HEK293 (cell line): ENCODE data around the gene F10.

Source experiments
- OVOL3 ChIP-seq: fragments of 450-650 bp; formaldehyde crosslinking; IDR thresholded peaks from 2 replicates; pipeline ENCODE4 v1.5.1; 2016; ENCODE audit warnings: missing biosample characterization, missing genetic modification characterization
- YY1 ChIP-seq: fragments of 450-650 bp; formaldehyde crosslinking; IDR thresholded peaks from 2 replicates; pipeline ENCODE4 v1.5.1; 2018; ENCODE audit warnings: missing biosample characterization, missing genetic modification characterization
- ZBTB7A ChIP-seq: fragments of 450-650 bp; formaldehyde crosslinking; IDR thresholded peaks from 2 replicates; pipeline ENCODE4 v1.5.1; 2016; ENCODE audit warnings: low read depth, missing biosample characterization, missing genetic modification characterization
- ZNF302 ChIP-seq: fragments of 450-650 bp; formaldehyde crosslinking; IDR thresholded peaks from 2 replicates; pipeline ENCODE4 v1.5.1; 2016; ENCODE audit warnings: missing biosample characterization, missing genetic modification characterization, low read depth
- ZNF660 ChIP-seq: fragments of 450-650 bp; IDR thresholded peaks from 2 replicates; pipeline ENCODE4 v1.5.1; 2018; ENCODE audit warnings: missing biosample characterization, mild to moderate bottlenecking, missing genetic modification characterization
- ZNF747 ChIP-seq: fragments of 450-650 bp; formaldehyde crosslinking; IDR thresholded peaks from 2 replicates; pipeline ENCODE4 v1.5.1; 2016; ENCODE audit warnings: missing biosample characterization, missing genetic modification characterization
- TF ChIP-seq, protein P1 (sequence below): fragments of 450-650 bp; formaldehyde crosslinking; IDR thresholded peaks from 2 replicates; pipeline ENCODE4 v1.5.1; 2016; ENCODE audit warnings: missing biosample characterization, missing genetic modification characterization
- TF ChIP-seq, protein P2 (sequence below): fragments of 450-650 bp; formaldehyde crosslinking; IDR thresholded peaks from 2 replicates; pipeline ENCODE4 v1.5.1; 2016; ENCODE audit warnings: missing biosample characterization, missing genetic modification characterization
- TF ChIP-seq, protein P3 (sequence below): fragments of 450-650 bp; formaldehyde crosslinking; IDR thresholded peaks from 2 replicates; pipeline ENCODE4 v1.5.1; 2016; ENCODE audit warnings: missing biosample characterization, missing genetic modification characterization

DNA sequence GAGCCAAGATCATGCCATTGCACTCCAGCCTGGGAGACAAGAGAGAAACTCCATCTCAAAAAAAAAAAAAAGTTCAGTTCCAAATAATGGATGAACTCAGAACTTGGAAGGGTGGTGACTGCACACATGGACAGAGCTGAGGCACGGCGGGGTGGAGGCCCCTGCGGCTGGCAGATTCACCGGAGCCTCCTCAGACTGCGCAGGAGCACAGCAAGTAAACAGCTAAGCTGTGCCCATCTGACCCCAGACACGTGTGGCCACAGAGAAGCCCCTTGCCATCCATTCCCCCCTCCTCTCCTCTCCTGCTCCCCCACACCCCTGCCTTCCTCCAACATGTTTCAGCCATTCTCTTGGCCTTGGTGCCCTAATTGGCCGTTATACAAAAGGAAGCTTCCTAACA lies 20.3 kb downstream of the F10 start:
- TF ChIP-seq, protein P1, sequence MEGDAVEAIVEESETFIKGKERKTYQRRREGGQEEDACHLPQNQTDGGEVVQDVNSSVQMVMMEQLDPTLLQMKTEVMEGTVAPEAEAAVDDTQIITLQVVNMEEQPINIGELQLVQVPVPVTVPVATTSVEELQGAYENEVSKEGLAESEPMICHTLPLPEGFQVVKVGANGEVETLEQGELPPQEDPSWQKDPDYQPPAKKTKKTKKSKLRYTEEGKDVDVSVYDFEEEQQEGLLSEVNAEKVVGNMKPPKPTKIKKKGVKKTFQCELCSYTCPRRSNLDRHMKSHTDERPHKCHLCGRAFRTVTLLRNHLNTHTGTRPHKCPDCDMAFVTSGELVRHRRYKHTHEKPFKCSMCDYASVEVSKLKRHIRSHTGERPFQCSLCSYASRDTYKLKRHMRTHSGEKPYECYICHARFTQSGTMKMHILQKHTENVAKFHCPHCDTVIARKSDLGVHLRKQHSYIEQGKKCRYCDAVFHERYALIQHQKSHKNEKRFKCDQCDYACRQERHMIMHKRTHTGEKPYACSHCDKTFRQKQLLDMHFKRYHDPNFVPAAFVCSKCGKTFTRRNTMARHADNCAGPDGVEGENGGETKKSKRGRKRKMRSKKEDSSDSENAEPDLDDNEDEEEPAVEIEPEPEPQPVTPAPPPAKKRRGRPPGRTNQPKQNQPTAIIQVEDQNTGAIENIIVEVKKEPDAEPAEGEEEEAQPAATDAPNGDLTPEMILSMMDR = no peak
- TF ChIP-seq YY1 (tag by site-specific recombination) (no peak), OVOL3 (tag by site-specific recombination) (no peak), ZNF747 (tag by site-specific recombination) (no peak), ZBTB7A (no peak), ZNF302 (no peak), ZNF660 (tag by site-specific recombination) (no peak)
- TF ChIP-seq, protein P2, sequence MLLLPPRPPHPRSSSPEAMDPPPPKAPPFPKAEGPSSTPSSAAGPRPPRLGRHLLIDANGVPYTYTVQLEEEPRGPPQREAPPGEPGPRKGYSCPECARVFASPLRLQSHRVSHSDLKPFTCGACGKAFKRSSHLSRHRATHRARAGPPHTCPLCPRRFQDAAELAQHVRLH (tag by site-specific recombination) = no peak
- TF ChIP-seq, protein P3, sequence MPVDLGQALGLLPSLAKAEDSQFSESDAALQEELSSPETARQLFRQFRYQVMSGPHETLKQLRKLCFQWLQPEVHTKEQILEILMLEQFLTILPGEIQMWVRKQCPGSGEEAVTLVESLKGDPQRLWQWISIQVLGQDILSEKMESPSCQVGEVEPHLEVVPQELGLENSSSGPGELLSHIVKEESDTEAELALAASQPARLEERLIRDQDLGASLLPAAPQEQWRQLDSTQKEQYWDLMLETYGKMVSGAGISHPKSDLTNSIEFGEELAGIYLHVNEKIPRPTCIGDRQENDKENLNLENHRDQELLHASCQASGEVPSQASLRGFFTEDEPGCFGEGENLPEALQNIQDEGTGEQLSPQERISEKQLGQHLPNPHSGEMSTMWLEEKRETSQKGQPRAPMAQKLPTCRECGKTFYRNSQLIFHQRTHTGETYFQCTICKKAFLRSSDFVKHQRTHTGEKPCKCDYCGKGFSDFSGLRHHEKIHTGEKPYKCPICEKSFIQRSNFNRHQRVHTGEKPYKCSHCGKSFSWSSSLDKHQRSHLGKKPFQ (tag by site-specific recombination) = no peak
